DND-41 (cell line): Measurements from ENCODE around the gene MARCHF3.

ENCODE experiments used
- EZH2 ChIP-seq: IDR thresholded peaks from 3 replicates; pipeline ENCODE4 v1.6.1; 2012; ENCODE audit warnings: borderline replicate concordance, low read depth, mild to moderate bottlenecking, moderate library complexity, low read length, inconsistent platforms; ENCODE audit not compliant: severe bottlenecking
- TF ChIP-seq, protein P1 (sequence below): IDR thresholded peaks from 2 replicates; pipeline ENCODE4 v1.5.1; 2012; ENCODE audit warnings: borderline replicate concordance, low read length, moderate library complexity, mild to moderate bottlenecking; ENCODE audit not compliant: poor library complexity, severe bottlenecking; ENCODE audit errors: extremely low read depth

GRCh38 chr5:126953640-126954039 is 76.7 kb downstream of the MARCHF3 start:
- TF ChIP-seq, protein P1, sequence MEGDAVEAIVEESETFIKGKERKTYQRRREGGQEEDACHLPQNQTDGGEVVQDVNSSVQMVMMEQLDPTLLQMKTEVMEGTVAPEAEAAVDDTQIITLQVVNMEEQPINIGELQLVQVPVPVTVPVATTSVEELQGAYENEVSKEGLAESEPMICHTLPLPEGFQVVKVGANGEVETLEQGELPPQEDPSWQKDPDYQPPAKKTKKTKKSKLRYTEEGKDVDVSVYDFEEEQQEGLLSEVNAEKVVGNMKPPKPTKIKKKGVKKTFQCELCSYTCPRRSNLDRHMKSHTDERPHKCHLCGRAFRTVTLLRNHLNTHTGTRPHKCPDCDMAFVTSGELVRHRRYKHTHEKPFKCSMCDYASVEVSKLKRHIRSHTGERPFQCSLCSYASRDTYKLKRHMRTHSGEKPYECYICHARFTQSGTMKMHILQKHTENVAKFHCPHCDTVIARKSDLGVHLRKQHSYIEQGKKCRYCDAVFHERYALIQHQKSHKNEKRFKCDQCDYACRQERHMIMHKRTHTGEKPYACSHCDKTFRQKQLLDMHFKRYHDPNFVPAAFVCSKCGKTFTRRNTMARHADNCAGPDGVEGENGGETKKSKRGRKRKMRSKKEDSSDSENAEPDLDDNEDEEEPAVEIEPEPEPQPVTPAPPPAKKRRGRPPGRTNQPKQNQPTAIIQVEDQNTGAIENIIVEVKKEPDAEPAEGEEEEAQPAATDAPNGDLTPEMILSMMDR, result no peak
- TF ChIP-seq EZH2, result no peak
